ENCODE results near the gene RGS6.
"Not testable (repeated sequence)": the region's sequence is repeated elsewhere in the genome, so short reads cannot be mapped to it uniquely, and the experiment has no call there.

The RGS6 gene

GRCh38 chr14:71932229-71932981, at the start of gene RGS6:
TSS of gene RGS6 (plus strand) at chr14:71932429.
- DNase-seq (ENCODE audit: low spot score), result no peak

GRCh38 chr14:71883094-71883493, 49.1 kb upstream of the RGS6 start:
- DNase-seq (ENCODE audit: low spot score), result no peak

GRCh38 chr14:71885301-71885700, 46.9 kb upstream of the RGS6 start:
- no peak for DNase-seq (ENCODE audit: low spot score)

GRCh38 chr14:71887802-71888201, 44.4 kb upstream of the RGS6 start:
- not testable (repeated sequence) for DNase-seq (ENCODE audit: low spot score)

GRCh38 chr14:71890541-71890940, 41.7 kb upstream of the RGS6 start:
- no peak for DNase-seq (ENCODE audit: low spot score)

DNA sequence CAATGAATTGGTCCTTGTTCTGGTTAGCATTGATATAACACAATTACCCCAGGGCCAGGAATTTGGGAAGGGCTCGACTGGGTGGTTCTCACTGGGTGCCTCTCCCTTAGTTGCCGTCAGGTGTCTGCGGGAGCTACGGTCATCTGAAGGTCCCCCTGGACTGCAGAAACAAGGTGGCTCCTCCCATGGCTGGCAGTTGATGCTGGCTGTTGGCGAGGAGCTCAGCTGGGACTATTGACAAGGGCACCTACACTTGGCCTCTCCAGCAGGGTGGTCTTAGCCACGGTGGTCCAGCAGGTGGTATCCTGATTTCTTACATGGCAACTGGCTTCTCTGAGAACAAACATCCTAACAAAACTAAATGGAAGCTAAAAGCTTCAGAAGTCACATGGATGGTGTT, 41.0 kb upstream of the RGS6 start:
- no peak for DNase-seq (ENCODE audit: low spot score)

DNA sequence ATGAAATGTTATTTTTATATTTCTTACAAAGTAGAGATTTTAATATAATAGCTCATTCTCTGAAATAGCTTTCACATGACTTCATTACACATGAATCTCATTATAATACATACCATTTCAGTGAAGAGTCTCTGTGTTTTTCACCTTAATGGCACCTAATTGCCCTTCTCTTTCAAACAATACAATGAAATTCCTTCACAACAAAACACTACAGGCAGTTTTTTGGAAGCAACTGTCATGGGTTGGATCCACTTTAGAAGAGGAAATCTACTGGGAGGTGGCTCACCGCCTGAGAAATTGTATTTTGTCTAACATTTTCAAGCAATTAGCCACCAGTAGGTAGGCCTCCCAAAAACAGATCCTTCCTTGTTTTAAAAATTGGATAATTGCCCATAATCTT, 40.3 kb upstream of the RGS6 start:
- DNase-seq (ENCODE audit: low spot score), result no peak

DNA sequence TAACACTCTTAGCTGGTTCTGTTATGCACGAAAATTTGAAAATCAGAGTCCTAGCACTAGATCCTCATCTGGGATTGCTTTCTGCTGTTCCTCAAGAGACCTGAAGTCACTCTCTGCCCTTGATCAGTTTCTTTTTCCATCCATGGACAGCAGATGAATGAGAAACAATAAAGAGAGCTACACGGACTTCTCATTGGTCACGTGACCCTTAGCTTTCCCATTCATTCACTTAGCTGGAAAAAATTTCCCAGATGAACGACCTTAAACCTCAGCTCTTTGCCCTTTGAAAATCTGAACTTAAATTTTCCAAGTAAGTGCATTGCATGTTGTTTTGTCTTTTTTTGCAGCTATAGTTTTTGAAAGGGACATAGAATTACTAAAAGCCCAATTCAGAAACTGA, 27.2 kb upstream of the RGS6 start:
- DNase-seq (ENCODE audit: low spot score), result no peak

GRCh38 chr14:71905860-71906259, 26.4 kb upstream of the RGS6 start:
- no peak for DNase-seq (ENCODE audit: low spot score)

DNA sequence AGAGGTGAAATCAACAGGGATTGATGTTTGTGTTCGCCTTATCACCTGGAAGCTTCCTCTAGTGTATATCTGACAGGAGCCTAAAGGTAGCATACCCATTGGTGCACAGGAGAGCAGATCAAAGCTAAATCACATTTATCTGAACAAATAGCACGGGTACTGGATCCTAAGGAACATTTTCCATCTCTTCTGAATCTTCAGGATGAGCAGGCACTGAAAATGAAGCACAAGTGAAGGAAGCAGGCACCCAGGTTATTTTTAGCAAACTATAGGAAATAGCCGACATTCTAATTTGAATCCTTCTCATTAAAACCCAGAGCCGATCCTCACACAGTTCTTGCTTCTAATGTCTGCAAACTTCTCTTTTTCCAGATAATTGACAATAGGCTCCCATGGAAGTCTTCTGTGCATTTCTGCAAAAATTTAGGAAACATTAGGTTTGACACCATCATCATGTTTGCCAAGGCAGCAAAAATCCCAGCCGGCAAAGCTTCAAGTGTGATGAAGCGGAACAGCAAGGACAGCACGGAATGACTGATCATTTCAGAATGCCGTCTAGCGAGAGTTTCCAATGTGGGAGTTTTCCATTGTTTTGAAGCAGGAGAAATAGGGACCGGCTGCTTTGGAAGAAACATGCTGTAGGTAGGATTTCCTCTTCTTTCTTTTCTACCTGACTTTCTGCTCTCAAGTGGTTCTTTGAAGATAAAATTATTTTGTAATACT, 24.3 kb upstream of the RGS6 start:
- no peak for DNase-seq (ENCODE audit: low spot score)

GRCh38 chr14:71911669-71912068, 20.6 kb upstream of the RGS6 start:
- DNase-seq (ENCODE audit: low spot score), result no peak

GRCh38 chr14:71913342-71913741, 18.9 kb upstream of the RGS6 start:
- no peak for DNase-seq (ENCODE audit: low spot score)

DNA sequence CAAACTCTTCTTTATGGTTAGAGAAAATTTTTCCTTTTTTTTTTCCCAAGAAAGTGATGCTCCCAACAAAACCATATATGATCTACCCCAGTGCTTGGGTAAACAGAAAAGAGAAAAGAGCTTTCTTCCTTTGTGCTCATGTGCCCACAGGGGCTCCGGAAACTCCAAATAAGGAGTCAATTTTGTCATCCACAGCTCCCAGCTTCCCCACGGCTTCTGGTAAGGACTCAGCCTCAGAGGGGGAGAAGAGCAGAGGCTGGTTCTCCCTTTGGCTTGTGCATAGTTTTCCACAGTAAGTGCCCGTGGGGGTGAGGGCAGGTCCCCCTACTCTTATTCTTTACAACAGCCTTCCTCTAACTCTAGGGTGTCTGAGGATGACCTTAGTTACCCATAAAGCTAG, 13.3 kb upstream of the RGS6 start:
- DNase-seq (ENCODE audit: low spot score), result no peak

DNA sequence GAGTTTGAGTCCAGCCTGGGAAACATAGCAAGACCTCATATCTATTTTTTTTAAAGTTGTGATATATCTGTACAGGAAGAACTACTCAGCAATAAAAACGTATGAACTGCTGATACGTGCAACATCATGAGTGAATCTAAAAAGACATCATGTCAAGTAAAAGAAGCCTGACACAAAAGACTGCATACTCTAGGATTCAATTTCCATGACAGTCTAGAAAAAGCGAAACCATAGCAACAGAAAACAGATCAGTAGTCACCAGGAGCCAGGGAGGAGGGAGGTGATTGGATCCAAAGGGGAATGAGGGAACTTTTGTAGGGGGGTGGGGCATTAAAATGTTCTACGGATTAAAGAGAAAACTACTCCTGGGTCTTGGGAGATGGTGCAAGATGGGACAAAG, 8.7 kb upstream of the RGS6 start:
- no peak for DNase-seq (ENCODE audit: low spot score)

- no peak for DNase-seq (ENCODE audit: low spot score)
These were observed 569 bp upstream of the RGS6 start for GRCh38 chr14:71931492-71932228.

DNA sequence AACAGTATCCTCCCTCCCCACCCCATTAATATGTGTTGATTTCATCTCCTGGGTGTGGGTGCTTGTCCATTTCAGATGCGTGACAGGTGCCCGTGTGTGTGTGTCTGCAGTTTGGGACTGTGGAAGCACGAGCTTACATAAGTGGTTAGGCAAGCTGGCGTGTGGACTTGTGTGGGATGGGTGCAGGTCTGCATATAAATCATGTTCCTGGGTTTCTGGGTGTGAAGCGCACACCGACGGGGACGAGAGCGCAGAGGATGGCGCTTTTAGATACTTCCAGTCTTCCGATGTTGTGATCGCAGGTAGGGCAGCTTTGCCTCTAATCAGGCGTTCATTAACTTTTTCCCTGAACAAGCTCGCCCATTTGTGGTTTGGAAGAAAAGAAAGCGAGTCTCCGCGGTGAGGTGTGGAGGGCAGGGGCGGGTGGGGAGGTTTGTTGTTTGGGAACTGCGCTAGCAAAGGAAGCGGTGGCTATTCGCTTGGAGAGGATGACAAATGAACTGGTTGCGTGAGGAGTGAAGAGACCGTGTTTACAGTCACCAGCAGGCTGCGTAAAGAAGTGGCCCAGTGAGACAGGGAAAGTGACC, 865 bp downstream of the RGS6 start:
- DNase-seq (ENCODE audit: low spot score), result no peak

GRCh38 chr14:71938273-71938672, 6.0 kb downstream of the RGS6 start:
- DNase-seq (ENCODE audit: low spot score), result not testable (repeated sequence)

DNA sequence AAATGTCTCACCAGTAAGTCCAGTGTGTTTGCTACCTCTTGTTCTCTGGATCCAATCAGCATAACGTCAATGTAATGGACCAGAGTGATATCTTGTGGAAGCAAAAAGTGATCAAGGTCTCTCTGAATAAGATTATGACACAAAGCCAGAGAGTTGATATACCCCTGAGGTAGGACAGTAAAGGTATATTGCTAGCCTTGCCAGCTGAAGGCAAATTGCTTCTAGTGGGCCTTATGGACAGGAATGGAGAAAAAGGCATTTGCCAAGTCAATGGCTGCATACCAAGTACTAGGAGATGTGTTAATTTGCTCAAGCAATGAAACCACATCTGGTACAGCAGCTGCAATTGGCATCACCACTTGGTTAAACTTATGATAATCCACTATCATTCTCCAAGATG, 7.1 kb downstream of the RGS6 start:
- not testable (repeated sequence) for DNase-seq (ENCODE audit: low spot score)

GRCh38 chr14:71940500-71940899, 8.3 kb downstream of the RGS6 start:
- DNase-seq (ENCODE audit: low spot score), result not testable (repeated sequence)

GRCh38 chr14:71941616-71942015, 9.4 kb downstream of the RGS6 start:
- not testable (repeated sequence) for DNase-seq (ENCODE audit: low spot score)

- DNase-seq (ENCODE audit: low spot score), result no peak
These were observed 10.9 kb downstream of the RGS6 start for GRCh38 chr14:71942904-71943694.

DNA sequence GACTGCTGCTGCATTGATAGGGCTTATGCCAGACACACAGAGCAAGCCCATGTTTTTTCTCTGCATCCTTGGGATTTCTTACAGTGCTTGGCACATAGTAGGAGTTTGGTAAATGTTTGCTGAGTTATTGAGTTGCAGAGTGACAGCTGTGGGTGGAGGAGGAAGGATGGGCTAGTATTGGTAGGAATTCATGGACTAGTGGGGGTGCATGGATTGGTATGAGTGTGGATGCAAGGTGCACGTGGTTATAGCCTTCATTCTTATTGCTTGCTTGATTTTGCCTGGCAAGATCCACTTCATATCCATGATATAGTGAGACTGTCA, 11.4 kb downstream of the RGS6 start:
- no peak for DNase-seq (ENCODE audit: low spot score)

Data from CD4-positive, alpha-beta T cell treated with Interleukin-6 at 100 ng/mL for 8 hours (primary cell).